ENCODE data around the gene EXT2. TPM values are rescaled to one million over a fixed set of nuclear protein-coding genes. Genes with fewer than 3 reads are reported as not detected.

Gene EXT2
- total RNA-seq, 3 donors from 2014 or later (not counting 1 experiment from before 2014, with no cell fraction given): 44.2 to 50.3 (median 45.8) TPM

- 86% methylated on average over 20 of the region's 20 CpGs for WGBS (ENCODE audit: insufficient coverage)
- TF ChIP-seq CTCF (IDR thresholded peaks at IDR 0.05): no peak
- Histone ChIP-seq H3K36me3 (ENCODE audit: control insufficient read depth, insufficient read depth, low read length) (no peaks in the 10 kb centered on the region), H3K4me1 (ENCODE audit: control insufficient read depth, insufficient read depth, low read length) (peaks cover 5% of the 10 kb centered on the region), H3K4me3 (ENCODE audit: low read length) (no peak overlapping the region), H3K27me3 (ENCODE audit: control insufficient read depth, insufficient read depth, low read length) (no peaks in the 10 kb centered on the region), H3K27ac (ENCODE audit: low read length) (no peak overlapping the region), H3K9me3 (ENCODE audit: control insufficient read depth, insufficient read depth, low read length) (no peaks in the 10 kb centered on the region)
- no peak for DNase-seq
- Mint-ChIP-seq H3K27ac (no peak overlapping the region), H3K27me3 (ENCODE audit: low read depth in 2 of 2) (peaks cover 0 to 3% of the 10 kb centered on the region in 2 donors), H3K4me1 (peaks cover 7 to 16% of the 10 kb centered on the region in 2 donors), H3K4me3 (no peak overlapping the region), H3K9me3 (no peaks in the 10 kb centered on the region), H3K36me3 (no peaks in the 10 kb centered on the region)
- no peak for ATAC-seq
- intact Hi-C loops (cut with micrococcal nuclease): no loop called here
Observed at GRCh38 chr11:44263738-44264437, 168.4 kb downstream of the EXT2 start.

- no peaks in the 10 kb centered on the region for H3K9me3 Mint-ChIP-seq
- no peak for TF ChIP-seq CTCF (IDR thresholded peaks at IDR 0.05)
- no peak overlapping the region for H3K27ac Mint-ChIP-seq
Observed at GRCh38 chr11:44264438-44264749, 168.9 kb downstream of the EXT2 start.

GRCh38 chr11:44264761-44265160 is 169.3 kb downstream of the EXT2 start:
- no peaks in the 10 kb centered on the region for H3K36me3 Mint-ChIP-seq
- DNase-seq (no peak), ATAC-seq (no peak)
- peaks cover 0 to 3% of the 10 kb centered on the region in 2 donors for H3K27me3 Mint-ChIP-seq (ENCODE audit: low read depth in 2 of 2)
- Histone ChIP-seq H3K27me3 (ENCODE audit: control insufficient read depth, insufficient read depth, low read length) (no peaks in the 10 kb centered on the region), H3K4me3 (ENCODE audit: low read length) (no peak overlapping the region), H3K9me3 (ENCODE audit: control insufficient read depth, insufficient read depth, low read length) (no peaks in the 10 kb centered on the region), H3K4me1 (ENCODE audit: control insufficient read depth, insufficient read depth, low read length) (no peaks in the 10 kb centered on the region), H3K36me3 (ENCODE audit: control insufficient read depth, insufficient read depth, low read length) (no peaks in the 10 kb centered on the region), H3K27ac (ENCODE audit: low read length) (no peak overlapping the region)
- WGBS (ENCODE audit: insufficient coverage): 90% methylated on average over 22 of the region's 22 CpGs
- H3K4me3 Mint-ChIP-seq: no peak overlapping the region
- peaks cover 0 to 8% of the 10 kb centered on the region in 2 donors for H3K4me1 Mint-ChIP-seq
- no peak overlapping the region for H3K27ac Mint-ChIP-seq
- TF ChIP-seq CTCF (IDR thresholded peaks at IDR 0.05): no peak
- H3K9me3 Mint-ChIP-seq: no peaks in the 10 kb centered on the region
- intact Hi-C loops (cut with micrococcal nuclease): no loop called here

More at GRCh38 chr11:44264438-44264749, 168.9 kb downstream of the EXT2 start:
- H3K27ac ChIP-seq (ENCODE audit: low read length): no peak overlapping the region
- Mint-ChIP-seq H3K4me3 (no peak overlapping the region), H3K36me3 (no peaks in the 10 kb centered on the region), H3K4me1 (peaks cover 2 to 11% of the 10 kb centered on the region in 2 donors), H3K27me3 (ENCODE audit: low read depth in 2 of 2) (peaks cover 0 to 3% of the 10 kb centered on the region in 2 donors)
- H3K36me3 ChIP-seq (ENCODE audit: control insufficient read depth, insufficient read depth, low read length): no peaks in the 10 kb centered on the region
- DNase-seq (no peak), ATAC-seq (no peak)
- WGBS (ENCODE audit: insufficient coverage): 91% methylated on average over 8 of the region's 8 CpGs
- intact Hi-C loops (cut with micrococcal nuclease): no loop called here
- no peak overlapping the region for H3K4me3 ChIP-seq (ENCODE audit: low read length)
- H3K27me3 ChIP-seq (ENCODE audit: control insufficient read depth, insufficient read depth, low read length): no peaks in the 10 kb centered on the region
- H3K4me1 ChIP-seq (ENCODE audit: control insufficient read depth, insufficient read depth, low read length): no peaks in the 10 kb centered on the region
- H3K9me3 ChIP-seq (ENCODE audit: control insufficient read depth, insufficient read depth, low read length): no peaks in the 10 kb centered on the region

Data from natural killer cell (primary cell).